ENCODE results near the gene CELSR2.

The CELSR2 gene

DNA sequence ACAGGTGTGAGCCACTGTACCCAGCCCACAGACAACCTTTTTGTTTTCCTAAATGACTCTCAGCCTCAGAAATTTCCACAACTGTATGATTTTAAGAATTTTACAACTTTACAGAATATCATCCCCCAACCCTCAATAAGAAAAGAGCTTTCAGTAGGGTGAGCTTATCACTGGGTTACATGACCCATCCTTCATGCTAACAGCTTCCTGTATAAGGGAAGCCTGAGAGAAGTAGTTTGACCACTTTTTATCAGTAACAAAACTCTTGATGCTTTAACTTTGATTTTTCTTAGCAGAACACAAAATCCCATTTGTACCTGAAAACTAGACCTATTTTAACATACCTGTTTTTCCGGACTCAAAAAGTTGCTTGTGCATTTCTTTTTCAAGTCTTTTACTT is 67.2 kb downstream of the CELSR2 start:
- Histone ChIP-seq H3K9me3 (no peaks in the 10 kb centered on the region), H3K4me3 (ENCODE audit: low read depth, low read length) (no peak overlapping the region), H3K36me3 (no peaks in the 10 kb centered on the region; the same call in 1 of the 2 replicates), H3K27me3 (no peaks in the 10 kb centered on the region), H3K4me1 (no peaks in the 10 kb centered on the region)
- TF ChIP-seq, protein P1, sequence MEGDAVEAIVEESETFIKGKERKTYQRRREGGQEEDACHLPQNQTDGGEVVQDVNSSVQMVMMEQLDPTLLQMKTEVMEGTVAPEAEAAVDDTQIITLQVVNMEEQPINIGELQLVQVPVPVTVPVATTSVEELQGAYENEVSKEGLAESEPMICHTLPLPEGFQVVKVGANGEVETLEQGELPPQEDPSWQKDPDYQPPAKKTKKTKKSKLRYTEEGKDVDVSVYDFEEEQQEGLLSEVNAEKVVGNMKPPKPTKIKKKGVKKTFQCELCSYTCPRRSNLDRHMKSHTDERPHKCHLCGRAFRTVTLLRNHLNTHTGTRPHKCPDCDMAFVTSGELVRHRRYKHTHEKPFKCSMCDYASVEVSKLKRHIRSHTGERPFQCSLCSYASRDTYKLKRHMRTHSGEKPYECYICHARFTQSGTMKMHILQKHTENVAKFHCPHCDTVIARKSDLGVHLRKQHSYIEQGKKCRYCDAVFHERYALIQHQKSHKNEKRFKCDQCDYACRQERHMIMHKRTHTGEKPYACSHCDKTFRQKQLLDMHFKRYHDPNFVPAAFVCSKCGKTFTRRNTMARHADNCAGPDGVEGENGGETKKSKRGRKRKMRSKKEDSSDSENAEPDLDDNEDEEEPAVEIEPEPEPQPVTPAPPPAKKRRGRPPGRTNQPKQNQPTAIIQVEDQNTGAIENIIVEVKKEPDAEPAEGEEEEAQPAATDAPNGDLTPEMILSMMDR (IDR thresholded peaks at IDR 0.05; ENCODE audit: low read depth, low read length) = no peak
- DNase-seq = no peak

DNA sequence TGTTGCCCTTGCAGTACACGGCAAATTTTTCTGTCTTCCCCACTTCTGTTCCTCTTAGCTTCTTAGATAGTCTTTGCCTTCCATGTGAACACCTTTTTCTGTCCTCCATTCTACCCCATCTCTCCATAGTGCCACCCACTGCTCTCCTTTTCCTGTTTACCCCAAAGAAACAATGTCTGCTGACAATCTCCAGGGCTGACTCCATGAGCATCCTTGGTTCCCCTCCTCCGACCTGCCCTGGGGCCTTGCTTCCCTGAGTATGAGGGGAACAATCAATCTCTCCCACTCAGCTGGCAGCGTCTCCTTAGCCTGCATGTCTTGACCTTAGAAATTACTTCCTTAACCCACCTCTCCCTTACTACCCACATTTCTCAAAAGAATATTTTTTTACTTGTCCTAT is 69.8 kb downstream of the CELSR2 start:
- no peak overlapping the region for H3K4me3 ChIP-seq (ENCODE audit: low read depth, low read length)
- no peak for DNase-seq
- H3K4me1 ChIP-seq = no peaks in the 10 kb centered on the region
- no peaks in the 10 kb centered on the region for H3K27me3 ChIP-seq
- TF ChIP-seq, protein P1 (IDR thresholded peaks at IDR 0.05; ENCODE audit: low read depth, low read length) = no peak
- no peaks in the 10 kb centered on the region for H3K9me3 ChIP-seq
- H3K36me3 ChIP-seq = peaks cover 8% of the 10 kb centered on the region

GRCh38 chr1:109322974-109323373 is 73.6 kb downstream of the CELSR2 start:
- Histone ChIP-seq H3K27me3 (no peaks in the 10 kb centered on the region), H3K9me3 (no peaks in the 10 kb centered on the region), H3K36me3 (peaks cover 12% of the 10 kb centered on the region), H3K4me3 (ENCODE audit: low read depth, low read length) (no peak overlapping the region), H3K4me1 (no peaks in the 10 kb centered on the region)
- TF ChIP-seq, protein P1 (IDR thresholded peaks at IDR 0.05; ENCODE audit: low read depth, low read length) = no peak
- DNase-seq = no peak
